Upper lobe of left lung (tissue), 6 donors: ENCODE results near the gene CAV3. TPM values are rescaled to one million over a fixed set of nuclear protein-coding genes. Genes with fewer than 3 reads are reported as not detected.
A peak's percentile ranks its signal among the peaks of the same experiment; 100 is the strongest.
"Not testable (repeated sequence)": the region's sequence is repeated elsewhere in the genome, so short reads cannot be mapped to it uniquely, and the experiment has no call there.

Experiments
- ATAC-seq, 2 donors: fragments of 200-7000 bp; cut with Tn5 transposase; one replicate each; pipeline ENCODE4 v1.9.1; 2022; ENCODE audit warnings: mild to moderate bottlenecking in 2 of 2, moderate library complexity in 2 of 2; ENCODE audit not compliant: low FRiP score in 2 of 2
- DNase-seq, 2 donors: peaks; one replicate each; pipeline ENCODE4 v3.0.0-alpha.2; 2019 to 2020
- H3K27ac ChIP-seq, 4 donors: fragments of 200-600 bp; sonication (generic); one replicate each; pipeline ENCODE4 v1.5.1; 2016 to 2019
- H3K27me3 ChIP-seq, 4 donors: fragments of 200-600 bp; sonication (generic); one replicate each; pipeline ENCODE4 v1.5.1; 2017 to 2019
- H3K36me3 ChIP-seq, 4 donors: fragments of 200-600 bp; sonication (generic); one replicate each; pipeline ENCODE4 v1.5.1; 2016 to 2019
- H3K4me1 ChIP-seq, 4 donors: fragments of 200-600 bp; sonication (generic); one replicate each; pipeline ENCODE4 v1.5.1; 2018 to 2019
- H3K4me3 ChIP-seq, 4 donors: fragments of 200-600 bp; sonication (generic); one replicate each; pipeline ENCODE4 v1.5.1; 2017 to 2019; ENCODE audit warnings: mild to moderate bottlenecking in 2 of 4, moderate library complexity in 1 of 4
- H3K9me3 ChIP-seq, 4 donors: fragments of 200-600 bp; sonication (generic); one replicate each; pipeline ENCODE4 v1.5.1; 2018 to 2019
- EP300 ChIP-seq, 4 donors: sonication (generic); formaldehyde crosslinking; IDR thresholded peaks; one replicate each; pipeline ENCODE4 v1.5.1; 2017; ENCODE audit warnings: antibody characterized with exemption in 4 of 4, control low read depth in 2 of 4
- POLR2A ChIP-seq, 4 donors: fragments of 450-650 bp; IDR thresholded peaks; one replicate each; pipeline ENCODE4 v1.5.1; 2016 to 2017; ENCODE audit warnings: antibody characterized with exemption in 4 of 4, mild to moderate bottlenecking in 2 of 4
- POLR2AphosphoS5 ChIP-seq, 2 donors: sonication (generic); formaldehyde crosslinking; IDR thresholded peaks; one replicate each; pipeline ENCODE4 v1.5.1; 2017; ENCODE audit warnings: antibody characterized with exemption in 2 of 2
- WGBS, 2 donors: methylation state at CpG; one replicate each; pipeline ENCODE4 v1.1.5; 2017 to 2018; 5-methylcytosine and 5-hydroxymethylcytosine counted together
- total RNA-seq, 6 donors: library from RNA; depleted of rRNA in 4 of 6; stranded (reverse); fragments of >200 nt in 4 of 6; gene quantifications; one replicate each; pipeline versions ENCODE4 v1.1.0 to v1.2.1, GENCODE V29; 2016 to 2021
- TF ChIP-seq, protein P1 (sequence below), 6 experiments: fragments of 450-650 bp in 4 of 6; fragments of 200-600 bp in 2 of 6; sonication (generic) in 2 of 6; IDR thresholded peaks; one replicate each; pipeline ENCODE4 v1.5.1; 2016 to 2019; ENCODE audit warnings: antibody characterized with exemption in 6 of 6
- donor health status: DM: no; HTN: no; CAD: no; lungs with moderate emphysema.
- donor health status: DM: no; HTN: yes; CAD: no; lungs with severe emphysema.

The CAV3 gene
- total RNA-seq, 6 donors from 2014 or later = 0.17 to 1.1 (median 0.73) TPM; not detected in 2

DNA sequence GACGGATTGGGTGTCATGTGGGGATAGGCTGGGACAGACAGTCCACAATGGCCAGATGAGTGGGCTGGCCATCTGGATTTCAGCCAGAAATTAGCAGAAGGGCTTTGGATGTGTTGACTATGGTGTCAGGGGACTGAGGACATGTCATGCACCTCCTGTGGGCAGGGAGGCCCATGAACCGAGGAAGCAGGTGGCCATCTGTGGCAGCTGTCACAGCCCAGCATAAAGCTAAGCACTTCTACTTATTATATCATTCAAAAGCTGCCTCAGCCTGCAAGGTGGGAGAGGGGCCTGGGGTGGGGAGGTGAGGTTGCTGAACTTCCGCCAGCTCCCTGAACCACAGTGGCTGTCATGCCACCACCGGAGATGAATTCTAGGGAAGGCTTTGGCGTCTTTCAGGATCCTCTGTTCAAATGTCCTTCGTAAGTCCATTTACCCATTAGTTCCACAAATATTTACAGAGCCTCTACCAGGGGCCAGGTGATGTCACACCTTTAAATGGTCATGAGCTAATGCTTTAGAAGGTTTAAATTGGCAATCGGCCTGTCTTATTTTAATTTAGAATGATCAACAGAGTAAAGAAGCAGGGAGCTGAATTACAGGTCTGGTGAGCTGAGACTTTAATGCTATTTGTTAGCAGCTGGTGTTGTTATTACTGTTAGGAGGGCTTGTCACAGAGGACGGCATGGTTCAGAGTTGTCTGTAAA, 23.6 kb upstream of the CAV3 start:
- TF ChIP-seq POLR2A (IDR thresholded peaks at IDR 0.05) (no peak), EP300 (IDR thresholded peaks at IDR 0.05) (no peak), POLR2AphosphoS5 (IDR thresholded peaks at IDR 0.05) (no peak)
- TF ChIP-seq, protein P1, sequence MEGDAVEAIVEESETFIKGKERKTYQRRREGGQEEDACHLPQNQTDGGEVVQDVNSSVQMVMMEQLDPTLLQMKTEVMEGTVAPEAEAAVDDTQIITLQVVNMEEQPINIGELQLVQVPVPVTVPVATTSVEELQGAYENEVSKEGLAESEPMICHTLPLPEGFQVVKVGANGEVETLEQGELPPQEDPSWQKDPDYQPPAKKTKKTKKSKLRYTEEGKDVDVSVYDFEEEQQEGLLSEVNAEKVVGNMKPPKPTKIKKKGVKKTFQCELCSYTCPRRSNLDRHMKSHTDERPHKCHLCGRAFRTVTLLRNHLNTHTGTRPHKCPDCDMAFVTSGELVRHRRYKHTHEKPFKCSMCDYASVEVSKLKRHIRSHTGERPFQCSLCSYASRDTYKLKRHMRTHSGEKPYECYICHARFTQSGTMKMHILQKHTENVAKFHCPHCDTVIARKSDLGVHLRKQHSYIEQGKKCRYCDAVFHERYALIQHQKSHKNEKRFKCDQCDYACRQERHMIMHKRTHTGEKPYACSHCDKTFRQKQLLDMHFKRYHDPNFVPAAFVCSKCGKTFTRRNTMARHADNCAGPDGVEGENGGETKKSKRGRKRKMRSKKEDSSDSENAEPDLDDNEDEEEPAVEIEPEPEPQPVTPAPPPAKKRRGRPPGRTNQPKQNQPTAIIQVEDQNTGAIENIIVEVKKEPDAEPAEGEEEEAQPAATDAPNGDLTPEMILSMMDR (IDR thresholded peaks at IDR 0.05) = no peak
- ATAC-seq (no peak), DNase-seq (no peak)
- Histone ChIP-seq H3K4me3 (no peak overlapping the region), H3K9me3 (peaks cover 0 to 5% (median 0%) of the 10 kb centered on the region in 4 donors), H3K27me3 (no peaks in the 10 kb centered on the region), H3K4me1 (no peaks in the 10 kb centered on the region), H3K27ac (no peak overlapping the region), H3K36me3 (no peaks in the 10 kb centered on the region)
- WGBS, 2 donors = 71 to 74% methylated on average over 8 of the region's 8 CpGs

DNA sequence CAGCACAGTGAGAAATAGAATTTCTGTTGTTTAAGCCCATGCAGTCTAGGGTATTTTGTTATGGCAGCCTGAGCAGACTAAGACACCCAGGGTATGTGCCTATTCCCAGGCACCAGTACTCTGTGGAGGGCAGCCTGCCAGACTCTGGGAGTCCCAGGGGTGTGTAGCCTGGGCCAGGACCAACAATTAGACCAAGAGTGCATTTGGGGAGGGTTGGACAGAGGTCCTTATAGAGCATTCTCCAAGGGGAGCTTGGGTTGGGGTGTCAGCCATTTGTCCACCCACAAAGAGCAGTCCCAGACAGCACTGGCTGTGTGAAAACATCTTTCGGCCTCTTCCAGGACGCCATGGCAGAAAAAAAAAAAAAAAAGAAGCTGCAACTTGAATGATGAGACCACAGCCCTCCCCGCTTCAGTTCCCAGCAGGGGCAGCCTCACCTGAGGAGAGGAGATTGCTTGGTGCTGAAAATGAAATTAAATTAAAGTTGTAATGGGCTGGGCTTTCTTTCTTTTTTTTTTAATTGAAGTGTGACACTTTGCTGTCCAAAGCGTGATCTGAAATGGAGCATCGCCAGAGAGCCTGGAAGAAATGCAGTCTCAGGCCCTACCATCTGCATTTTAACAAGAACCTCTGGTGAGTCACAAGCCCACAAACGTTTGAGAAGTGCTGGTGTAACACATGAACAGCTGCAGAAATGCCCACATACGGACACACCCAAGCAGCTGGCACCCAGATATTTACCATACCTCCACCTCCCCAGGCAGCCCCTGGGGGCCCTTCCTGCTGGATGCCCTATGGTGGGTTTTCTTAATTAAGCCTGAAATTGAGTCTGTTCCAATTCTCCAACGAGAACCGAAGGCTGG, 21.3 kb upstream of the CAV3 start:
- Histone ChIP-seq H3K4me3 (no peak overlapping the region), H3K36me3 (no peaks in the 10 kb centered on the region), H3K4me1 (no peaks in the 10 kb centered on the region), H3K27me3 (no peaks in the 10 kb centered on the region), H3K9me3 (no peaks in the 10 kb centered on the region), H3K27ac (no peak overlapping the region)
- WGBS, 2 donors = 61 to 64% methylated on average over 9 of the region's 9 CpGs
- TF ChIP-seq, protein P1 (IDR thresholded peaks at IDR 0.05) = no peak
- no peak for TF ChIP-seq EP300 (IDR thresholded peaks at IDR 0.05)
- no peak for TF ChIP-seq POLR2A (IDR thresholded peaks at IDR 0.05)
- no peak for TF ChIP-seq POLR2AphosphoS5 (IDR thresholded peaks at IDR 0.05)
- DNase-seq = no peak
- ATAC-seq = no peak

DNA sequence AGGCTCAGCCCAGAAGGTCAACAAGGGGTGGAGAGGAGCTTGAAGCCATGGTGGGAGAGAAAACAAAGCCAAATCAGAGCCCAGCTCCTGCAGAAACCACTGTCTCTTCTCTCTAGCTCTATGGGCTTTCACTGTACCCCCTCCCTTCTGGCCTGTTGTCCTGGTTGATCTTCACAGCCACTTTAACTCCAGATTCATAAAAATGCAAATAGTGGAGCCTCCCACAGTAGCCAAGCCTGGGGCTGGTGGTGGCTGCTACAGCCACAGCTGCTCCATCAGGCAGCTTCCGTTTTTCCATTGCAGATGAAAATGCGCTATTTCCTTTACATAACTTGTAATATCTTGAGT, 20.7 kb upstream of the CAV3 start:
- no peak for DNase-seq
- Histone ChIP-seq H3K27me3 (no peaks in the 10 kb centered on the region), H3K4me1 (no peaks in the 10 kb centered on the region), H3K4me3 (no peak overlapping the region), H3K27ac (no peak overlapping the region), H3K36me3 (no peaks in the 10 kb centered on the region), H3K9me3 (no peaks in the 10 kb centered on the region)
- WGBS, 2 donors = 72 to 77% methylated on average over 2 of the region's 2 CpGs
- ATAC-seq = no peak
- TF ChIP-seq, protein P1 (IDR thresholded peaks at IDR 0.05) = no peak
- no peak for TF ChIP-seq POLR2AphosphoS5 (IDR thresholded peaks at IDR 0.05)
- TF ChIP-seq POLR2A (IDR thresholded peaks at IDR 0.05) = no peak
- no peak for TF ChIP-seq EP300 (IDR thresholded peaks at IDR 0.05)

DNA sequence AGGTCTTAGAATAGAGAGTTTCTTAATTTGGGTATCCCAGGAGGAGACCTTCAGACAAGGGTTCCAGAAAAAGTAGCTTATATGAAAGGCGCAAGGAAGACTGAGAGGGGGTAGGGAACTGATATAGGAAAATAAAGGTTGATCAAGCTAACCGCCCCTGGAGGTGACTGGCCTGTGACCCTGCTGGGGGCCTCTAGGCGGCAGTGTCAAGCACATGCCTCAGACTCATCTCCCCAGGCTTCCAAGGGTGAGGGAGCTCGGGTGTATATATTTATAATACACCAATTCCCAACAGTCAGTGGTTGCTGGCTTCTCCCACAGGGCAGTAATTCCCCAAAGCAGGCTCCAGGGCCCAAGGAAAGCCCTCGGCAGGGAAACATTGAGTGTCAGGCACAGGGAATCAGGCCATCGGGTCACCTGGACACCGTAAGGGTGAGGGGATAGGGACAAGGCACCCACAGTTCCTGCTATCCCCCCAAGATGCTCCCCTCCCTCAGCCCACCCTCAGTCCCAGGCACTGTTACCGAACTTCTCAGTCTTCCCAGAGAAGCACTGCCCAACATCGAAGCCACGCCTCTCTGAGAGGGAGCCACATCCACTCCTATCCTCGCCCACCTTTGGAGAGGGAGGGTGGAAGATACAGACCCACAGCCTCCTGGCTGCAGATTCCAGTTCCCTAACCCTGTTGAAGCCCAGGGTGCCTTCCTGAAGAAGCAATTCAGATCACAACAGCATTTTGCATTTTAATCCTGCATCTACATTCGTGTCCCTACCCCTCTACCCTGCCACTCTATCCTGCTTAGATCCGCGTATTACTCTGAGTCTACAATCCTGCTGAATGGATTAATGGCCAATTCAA, 19.5 kb upstream of the CAV3 start:
- ATAC-seq (peak in 1 of 2 donors; percentile 37), DNase-seq (no peak)
- TF ChIP-seq POLR2A (IDR thresholded peaks at IDR 0.05) (no peak), EP300 (IDR thresholded peaks at IDR 0.05) (no peak), POLR2AphosphoS5 (IDR thresholded peaks at IDR 0.05) (no peak)
- TF ChIP-seq, protein P1 (IDR thresholded peaks at IDR 0.05) = no peak
- H3K9me3 ChIP-seq = no peaks in the 10 kb centered on the region
- 82 to 85% methylated on average over 14 of the region's 14 CpGs for WGBS, 2 donors
- H3K36me3 ChIP-seq = no peaks in the 10 kb centered on the region
- no peak overlapping the region for H3K4me3 ChIP-seq
- H3K27me3 ChIP-seq = no peaks in the 10 kb centered on the region
- no peaks in the 10 kb centered on the region for H3K4me1 ChIP-seq
- H3K27ac ChIP-seq = no peak overlapping the region

DNA sequence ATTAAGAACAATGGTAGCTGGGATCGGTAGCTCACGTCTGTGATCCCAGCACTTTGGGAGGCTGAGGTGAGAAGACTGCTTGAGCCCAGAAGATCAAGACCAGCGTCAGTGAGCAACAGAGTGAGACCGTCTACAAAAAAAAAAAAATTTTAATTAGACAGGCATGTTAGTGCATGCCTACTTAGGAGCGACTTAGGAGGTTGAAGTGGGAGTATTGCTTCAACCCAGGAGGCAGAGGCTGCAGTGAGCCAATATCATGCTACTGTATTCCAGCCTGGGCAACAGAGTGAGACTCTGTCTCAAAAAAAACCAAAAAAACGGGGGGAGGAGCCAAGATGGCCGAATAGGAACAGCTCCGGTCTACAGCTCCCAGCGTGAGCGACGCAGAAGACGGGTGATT, 17.8 kb upstream of the CAV3 start:
- not testable (repeated sequence) for H3K9me3 ChIP-seq, H3K36me3 ChIP-seq, ATAC-seq, H3K4me1 ChIP-seq, H3K4me3 ChIP-seq, H3K27me3 ChIP-seq, DNase-seq, H3K27ac ChIP-seq
- 92 to 93% methylated on average over 12 of the region's 12 CpGs for WGBS, 2 donors
